HepG2 (cell line): ENCODE results near the gene ZFPM1. TPM values are rescaled to one million over a fixed set of nuclear protein-coding genes. Genes with fewer than 3 reads are reported as not detected.
A peak's percentile ranks its signal among the peaks of the same experiment; 100 is the strongest.

Experiments
- BRD4 ChIP-seq: sonication (generic); formaldehyde crosslinking; IDR thresholded peaks from 2 replicates; pipeline ENCODE4 v1.4.0; 2020; ENCODE audit warnings: missing genetic modification reagents
- DBP ChIP-seq: sonication (generic); formaldehyde crosslinking; IDR thresholded peaks from 2 replicates; pipeline ENCODE4 v1.4.0; 2020; ENCODE audit warnings: missing genetic modification reagents; ENCODE audit errors: not compliant biosample characterization
- ELF1 ChIP-seq: sonication (generic); formaldehyde crosslinking; IDR thresholded peaks from 2 replicates; pipeline ENCODE4 v1.4.0; 2020; ENCODE audit warnings: missing genetic modification reagents
- HNF4G ChIP-seq, 2 experiments: sonication (generic) in 1 of 2; formaldehyde crosslinking in 1 of 2; IDR thresholded peaks; 2 replicates each; pipeline versions ENCODE4 v1.4.0 to v1.6.1; 2011 to 2020; ENCODE audit warnings: borderline replicate concordance in 2 of 2, low read depth in 2 of 2, mild to moderate bottlenecking in 2 of 2, low read length in 1 of 2, missing genetic modification reagents in 1 of 2, moderate library complexity in 1 of 2
- MED1 ChIP-seq: sonication (generic); formaldehyde crosslinking; IDR thresholded peaks from 2 replicates; pipeline ENCODE4 v1.4.0; 2020; ENCODE audit warnings: missing genetic modification reagents
- MXD4 ChIP-seq: IDR thresholded peaks from 2 replicates; pipeline ENCODE4 v1.6.1; 2016; ENCODE audit warnings: mild to moderate bottlenecking, missing biosample characterization, missing genetic modification reagents
- POLR2AphosphoS2 ChIP-seq: IDR thresholded peaks from 2 replicates; pipeline ENCODE4 v1.6.1; 2011; ENCODE audit warnings: low read depth, low read length, improper control_type of control experiment
- REL ChIP-seq: sonication (generic); formaldehyde crosslinking; conservative IDR thresholded peaks from 2 replicates; pipeline ENCODE4 v1.8.0; 2022; ENCODE audit warnings: mild to moderate bottlenecking, missing genetic modification reagents, moderate library complexity
- RNF2 ChIP-seq: fragments of 450-650 bp; conservative IDR thresholded peaks from 2 replicates; pipeline ENCODE4 v1.6.1; 2016; ENCODE audit warnings: low read depth
- SP4 ChIP-seq: sonication (generic); formaldehyde crosslinking; IDR thresholded peaks from 2 replicates; pipeline ENCODE4 v1.8.1; 2023; ENCODE audit warnings: mild to moderate bottlenecking, missing genetic modification reagents
- TGIF2 ChIP-seq: IDR thresholded peaks from 2 replicates; pipeline ENCODE4 v1.6.1; 2016; ENCODE audit warnings: control low read depth, missing compliant biosample characterization
- ZBTB34 ChIP-seq: sonication (generic); formaldehyde crosslinking; IDR thresholded peaks from 2 replicates; pipeline ENCODE4 v1.8.0; 2022; ENCODE audit warnings: mild to moderate bottlenecking, missing genetic modification reagents
- ZBTB8A ChIP-seq: sonication (generic); formaldehyde crosslinking; IDR thresholded peaks from 2 replicates; pipeline ENCODE4 v1.4.0; 2020; ENCODE audit warnings: mild to moderate bottlenecking, low read depth, missing genetic modification reagents, borderline replicate concordance
- ZKSCAN8 ChIP-seq: IDR thresholded peaks from 2 replicates; pipeline ENCODE4 v1.6.1; 2016; ENCODE audit warnings: borderline replicate concordance, missing genetic modification reagents, missing compliant biosample characterization
- ZNF232 ChIP-seq: sonication (generic); formaldehyde crosslinking; IDR thresholded peaks from 2 replicates; pipeline ENCODE4 v1.4.0; 2020; ENCODE audit warnings: missing genetic modification reagents, borderline replicate concordance
- ZNF234 ChIP-seq: sonication (generic); formaldehyde crosslinking; conservative IDR thresholded peaks from 2 replicates; pipeline ENCODE4 v1.5.1; 2020; ENCODE audit warnings: mild to moderate bottlenecking, missing genetic modification reagents
- ZNF296 ChIP-seq: sonication (generic); formaldehyde crosslinking; conservative IDR thresholded peaks from 2 replicates; pipeline ENCODE4 v1.5.0; 2020; ENCODE audit warnings: mild to moderate bottlenecking, missing genetic modification reagents
- ZNF33B ChIP-seq: sonication (generic); formaldehyde crosslinking; IDR thresholded peaks from 2 replicates; pipeline ENCODE4 v1.5.1; 2020; ENCODE audit warnings: mild to moderate bottlenecking, missing genetic modification reagents
- ZNF367 ChIP-seq: sonication (generic); formaldehyde crosslinking; IDR thresholded peaks from 2 replicates; pipeline ENCODE4 v1.4.0; 2020; ENCODE audit warnings: missing genetic modification reagents, borderline replicate concordance
- ZSCAN29 ChIP-seq: sonication (generic); formaldehyde crosslinking; conservative IDR thresholded peaks from 2 replicates; pipeline ENCODE4 v1.4.0; 2020; ENCODE audit warnings: mild to moderate bottlenecking, missing genetic modification reagents
- polyA plus RNA-seq, 8 experiments: library from polyadenylated mRNA; depleted of rRNA in 3 of 8; stranded (reverse) in 7 of 8; unstranded in 1 of 8; fragments of >200 nt; fragmentation: Illumina TruSeq in 4 of 8; extraction: Trizol in 4 of 8; gene quantifications; 2 replicates each; pipeline versions ENCODE4 v1.2.1 to v1.2.3, GENCODE V29; 2011 to 2016; ENCODE audit warnings: low read depth in 4 of 8, missing spikeins in 1 of 8, mixed read lengths in 1 of 8; ENCODE audit not compliant: insufficient read depth in 1 of 8
- total RNA-seq, 5 experiments: library from RNA; depleted of rRNA; stranded (reverse); fragments of >200 nt; fragmentation: Illumina TruSeq; extraction: Trizol; gene quantifications; 2 replicates each; pipeline ENCODE4 v1.2.3, GENCODE V29; 2016; ENCODE audit warnings: low read depth in 1 of 5
- TF ChIP-seq, protein P1 (sequence below): sonication (generic); formaldehyde crosslinking; IDR thresholded peaks from 2 replicates; pipeline ENCODE4 v1.4.0; 2020; ENCODE audit warnings: mild to moderate bottlenecking, missing genetic modification reagents
- TF ChIP-seq, protein P2 (sequence below): sonication (generic); formaldehyde crosslinking; IDR thresholded peaks from 2 replicates; pipeline ENCODE4 v1.8.1; 2022; ENCODE audit warnings: low read depth, mild to moderate bottlenecking, missing genetic modification reagents

The ZFPM1 gene
- total and polyA plus RNA-seq, 2 of the 13 experiments (the other 11 are each of a cell fraction or from before 2014, with no cell fraction given), result 1.3 to 3.8 TPM

GRCh38 chr16:88508868-88509748 lies 56.0 kb downstream of the ZFPM1 start (continued):
- TF ChIP-seq RNF2, result no peak
- peak; percentile 77 for TF ChIP-seq HNF4G (IDR thresholded peaks at IDR 0.05; ENCODE audit: borderline replicate concordance, low read depth, low read length)
- TF ChIP-seq HNF4G (CRISPR knock-in tag; IDR thresholded peaks at IDR 0.05; ENCODE audit: borderline replicate concordance, low read depth), result peak; percentile 92
- no peak; the same call in 1 of the 2 replicates for TF ChIP-seq ELF1 (CRISPR knock-in tag)
- peak; percentile 90 for TF ChIP-seq ZNF296
- TF ChIP-seq MED1 (CRISPR knock-in tag), result peak; percentile 79
- TF ChIP-seq ZBTB8A (CRISPR knock-in tag), result peak; percentile 58; the same call in 1 of the 2 replicates
- TF ChIP-seq DBP (CRISPR knock-in tag), result peak; percentile 57
- TF ChIP-seq ZNF367, result no peak
- peak; percentile 70; the same call in 1 of the 2 replicates for TF ChIP-seq TGIF2 (CRISPR knock-in tag)
- no peak for TF ChIP-seq ZKSCAN8 (CRISPR knock-in tag)
- TF ChIP-seq ZNF234, result no peak; the same call in 1 of the 2 replicates
- TF ChIP-seq POLR2AphosphoS2, result no peak
- TF ChIP-seq SP4, result peak; percentile 85
- TF ChIP-seq ZNF232 (CRISPR knock-in tag), result peak; percentile 15; the same call in 1 of the 2 replicates
- TF ChIP-seq ZSCAN29 (CRISPR knock-in tag), result peak; percentile 87
- TF ChIP-seq BRD4, result peak; percentile 34
- peak; percentile 25 for TF ChIP-seq MXD4 (CRISPR knock-in tag)
- TF ChIP-seq, protein P1, sequence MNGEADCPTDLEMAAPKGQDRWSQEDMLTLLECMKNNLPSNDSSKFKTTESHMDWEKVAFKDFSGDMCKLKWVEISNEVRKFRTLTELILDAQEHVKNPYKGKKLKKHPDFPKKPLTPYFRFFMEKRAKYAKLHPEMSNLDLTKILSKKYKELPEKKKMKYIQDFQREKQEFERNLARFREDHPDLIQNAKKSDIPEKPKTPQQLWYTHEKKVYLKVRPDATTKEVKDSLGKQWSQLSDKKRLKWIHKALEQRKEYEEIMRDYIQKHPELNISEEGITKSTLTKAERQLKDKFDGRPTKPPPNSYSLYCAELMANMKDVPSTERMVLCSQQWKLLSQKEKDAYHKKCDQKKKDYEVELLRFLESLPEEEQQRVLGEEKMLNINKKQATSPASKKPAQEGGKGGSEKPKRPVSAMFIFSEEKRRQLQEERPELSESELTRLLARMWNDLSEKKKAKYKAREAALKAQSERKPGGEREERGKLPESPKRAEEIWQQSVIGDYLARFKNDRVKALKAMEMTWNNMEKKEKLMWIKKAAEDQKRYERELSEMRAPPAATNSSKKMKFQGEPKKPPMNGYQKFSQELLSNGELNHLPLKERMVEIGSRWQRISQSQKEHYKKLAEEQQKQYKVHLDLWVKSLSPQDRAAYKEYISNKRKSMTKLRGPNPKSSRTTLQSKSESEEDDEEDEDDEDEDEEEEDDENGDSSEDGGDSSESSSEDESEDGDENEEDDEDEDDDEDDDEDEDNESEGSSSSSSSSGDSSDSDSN, result peak; percentile 49
- TF ChIP-seq, protein P2, sequence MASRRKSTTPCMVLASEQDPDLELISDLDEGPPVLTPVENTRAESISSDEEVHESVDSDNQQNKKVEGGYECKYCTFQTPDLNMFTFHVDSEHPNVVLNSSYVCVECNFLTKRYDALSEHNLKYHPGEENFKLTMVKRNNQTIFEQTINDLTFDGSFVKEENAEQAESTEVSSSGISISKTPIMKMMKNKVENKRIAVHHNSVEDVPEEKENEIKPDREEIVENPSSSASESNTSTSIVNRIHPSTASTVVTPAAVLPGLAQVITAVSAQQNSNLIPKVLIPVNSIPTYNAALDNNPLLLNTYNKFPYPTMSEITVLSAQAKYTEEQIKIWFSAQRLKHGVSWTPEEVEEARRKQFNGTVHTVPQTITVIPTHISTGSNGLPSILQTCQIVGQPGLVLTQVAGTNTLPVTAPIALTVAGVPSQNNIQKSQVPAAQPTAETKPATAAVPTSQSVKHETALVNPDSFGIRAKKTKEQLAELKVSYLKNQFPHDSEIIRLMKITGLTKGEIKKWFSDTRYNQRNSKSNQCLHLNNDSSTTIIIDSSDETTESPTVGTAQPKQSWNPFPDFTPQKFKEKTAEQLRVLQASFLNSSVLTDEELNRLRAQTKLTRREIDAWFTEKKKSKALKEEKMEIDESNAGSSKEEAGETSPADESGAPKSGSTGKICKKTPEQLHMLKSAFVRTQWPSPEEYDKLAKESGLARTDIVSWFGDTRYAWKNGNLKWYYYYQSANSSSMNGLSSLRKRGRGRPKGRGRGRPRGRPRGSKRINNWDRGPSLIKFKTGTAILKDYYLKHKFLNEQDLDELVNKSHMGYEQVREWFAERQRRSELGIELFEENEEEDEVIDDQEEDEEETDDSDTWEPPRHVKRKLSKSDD (CRISPR knock-in tag), result no peak; the same call in 1 of the 2 replicates
- peak; percentile 57; the same call in 1 of the 2 replicates for TF ChIP-seq REL (CRISPR knock-in tag)
- TF ChIP-seq ZBTB34 (CRISPR knock-in tag), result peak; percentile 84
- TF ChIP-seq ZNF33B (CRISPR knock-in tag), result peak; percentile 48
